ENCODE data around the gene FRMD8. TPM values are rescaled to one million over a fixed set of nuclear protein-coding genes. Genes with fewer than 3 reads are reported as not detected.

Gene FRMD8
- total RNA-seq, 1 donor from 2014 or later, result 40.5 TPM

GRCh38 chr11:65378208-65378927, 8.1 kb upstream of the FRMD8 start:
- intact Hi-C loops (cut with micrococcal nuclease), result no loop called here
- Mint-ChIP-seq H3K27me3 (ENCODE audit: insufficient read depth) (no peaks in the 10 kb centered on the region), H3K4me1 (ENCODE audit: low read depth) (peaks cover 11% of the 10 kb centered on the region), H3K9me3 (no peaks in the 10 kb centered on the region), H3K27ac (no peak overlapping the region), H3K4me3 (no peak overlapping the region), H3K36me3 (ENCODE audit: low read depth) (peaks cover 1% of the 10 kb centered on the region)
- no peak for DNase-seq (ENCODE audit: low spot score)

DNA sequence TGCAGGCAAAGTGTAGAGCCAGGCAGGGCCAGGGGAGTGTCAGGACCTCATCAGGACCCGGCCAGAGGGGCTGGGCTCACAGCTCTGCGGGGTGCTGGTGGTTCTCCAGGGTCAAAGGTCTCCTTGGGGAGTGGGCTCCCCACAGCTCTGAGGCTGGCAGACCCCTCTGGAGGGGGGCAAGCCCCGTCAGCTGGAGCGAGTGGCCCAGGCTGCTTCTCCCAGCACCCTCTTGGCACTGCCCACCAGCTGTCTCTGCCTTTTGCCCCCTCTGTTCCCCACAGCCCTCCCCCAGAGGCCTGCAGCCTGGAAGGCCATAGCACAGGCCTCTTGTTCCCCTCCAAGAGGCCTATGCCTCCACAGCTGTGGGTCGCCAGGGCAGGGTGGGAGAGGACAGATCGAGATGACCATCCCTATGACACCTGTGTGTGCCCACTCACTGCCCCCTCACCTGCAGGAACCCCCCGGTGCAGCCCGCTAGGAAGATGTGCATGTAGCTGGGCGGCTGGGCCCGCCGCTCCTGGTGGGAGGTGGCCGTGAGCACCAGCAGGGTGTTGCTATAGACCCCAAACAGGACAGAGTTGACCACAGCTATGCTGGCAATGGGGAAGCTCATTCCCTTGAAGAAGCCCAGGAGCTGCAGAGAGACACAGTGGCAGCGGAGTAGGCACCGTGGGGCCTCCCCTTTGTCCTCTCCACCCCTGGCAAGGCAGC, 7.4 kb upstream of the FRMD8 start:
- H3K4me1 Mint-ChIP-seq (ENCODE audit: low read depth), result peaks cover 18% of the 10 kb centered on the region

DNA sequence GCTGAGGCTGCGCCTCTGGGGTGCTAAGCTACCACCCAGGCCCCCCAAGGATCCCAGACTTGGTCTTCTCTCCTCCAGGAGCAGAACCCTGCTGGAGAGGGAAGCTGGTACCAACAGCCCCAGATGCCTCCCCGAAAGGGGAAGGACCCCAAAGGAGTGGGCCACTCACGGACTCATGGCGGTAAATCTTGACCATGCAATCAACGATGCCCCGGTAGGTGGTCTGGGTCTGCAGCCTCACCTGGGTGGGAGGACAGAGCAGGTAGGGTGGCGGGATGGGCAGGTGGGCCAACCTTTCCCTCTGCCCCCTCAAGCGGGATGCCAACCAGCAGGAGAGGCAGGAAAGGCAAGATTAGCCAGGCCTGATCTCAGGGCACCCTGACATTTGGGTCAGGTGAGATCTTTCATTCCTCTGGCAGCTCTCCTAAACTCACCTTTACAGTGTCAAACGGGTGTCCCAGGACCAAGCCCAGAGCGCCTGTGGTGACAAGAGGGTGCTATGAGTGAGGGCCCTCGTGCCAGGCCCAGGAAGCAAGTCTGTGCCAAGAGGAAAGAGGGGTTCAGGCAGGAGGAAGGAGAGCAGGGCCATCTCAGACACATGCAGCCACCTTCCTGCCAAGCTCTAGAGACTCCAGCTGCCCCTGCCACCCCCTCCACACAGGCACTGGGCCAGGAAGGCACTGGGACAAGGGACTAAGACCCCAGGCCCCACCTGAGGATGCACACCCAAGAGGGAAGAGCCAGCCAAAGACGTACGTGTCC, 6.6 kb upstream of the FRMD8 start:
- H3K4me1 Mint-ChIP-seq (ENCODE audit: low read depth), result peaks cover 26% of the 10 kb centered on the region
- intact Hi-C loops (cut with micrococcal nuclease), result no loop called here
- H3K27ac Mint-ChIP-seq, result no peak overlapping the region
- peak overlapping the region; percentile 19 for H3K4me3 Mint-ChIP-seq
- H3K9me3 Mint-ChIP-seq, result no peaks in the 10 kb centered on the region
- peaks cover 5% of the 10 kb centered on the region for H3K36me3 Mint-ChIP-seq (ENCODE audit: low read depth)
- DNase-seq (ENCODE audit: low spot score), result no peak
- H3K27me3 Mint-ChIP-seq (ENCODE audit: insufficient read depth), result no peaks in the 10 kb centered on the region

More for the DNA sequence above, 7.4 kb upstream of the FRMD8 start:
- DNase-seq (ENCODE audit: low spot score), result no peak
- H3K27ac Mint-ChIP-seq, result no peak overlapping the region
- H3K27me3 Mint-ChIP-seq (ENCODE audit: insufficient read depth), result no peaks in the 10 kb centered on the region
- no peak overlapping the region for H3K4me3 Mint-ChIP-seq
- H3K9me3 Mint-ChIP-seq, result no peaks in the 10 kb centered on the region
- H3K36me3 Mint-ChIP-seq (ENCODE audit: low read depth), result peaks cover 5% of the 10 kb centered on the region
- intact Hi-C loops (cut with micrococcal nuclease), result no loop called here

GRCh38 chr11:65380460-65381119, 5.8 kb upstream of the FRMD8 start:
- Mint-ChIP-seq H3K4me3 (peak overlapping the region; percentile 92), H3K36me3 (ENCODE audit: low read depth) (peaks cover 5% of the 10 kb centered on the region), H3K4me1 (ENCODE audit: low read depth) (peaks cover 33% of the 10 kb centered on the region), H3K9me3 (no peaks in the 10 kb centered on the region), H3K27ac (peak overlapping the region; percentile 99), H3K27me3 (ENCODE audit: insufficient read depth) (no peaks in the 10 kb centered on the region)
- intact Hi-C loops (cut with micrococcal nuclease), result no loop called here
- DNase-seq (ENCODE audit: low spot score), result no peak

GRCh38 chr11:65381716-65382032, 4.8 kb upstream of the FRMD8 start:
- Mint-ChIP-seq H3K4me1 (ENCODE audit: low read depth) (peaks cover 34% of the 10 kb centered on the region), H3K4me3 (peak overlapping the region; percentile 92), H3K27ac (peak overlapping the region; percentile 99), H3K36me3 (ENCODE audit: low read depth) (peaks cover 5% of the 10 kb centered on the region), H3K27me3 (ENCODE audit: insufficient read depth) (no peaks in the 10 kb centered on the region), H3K9me3 (no peaks in the 10 kb centered on the region)
- peak; percentile 29 for DNase-seq (ENCODE audit: low spot score)
- intact Hi-C loops (cut with micrococcal nuclease), result loop anchor here (1.0 to 2.0 kb wide), 11 partner anchors 27 to 246 kb away; partner anchors contain the start of genes DPF2, TIGD3 and ZNRD2

GRCh38 chr11:65382033-65382803, 4.2 kb upstream of the FRMD8 start, which contains the start of gene SLC25A45:
Gene SLC25A45, minus strand, starts transcription at chr11:65382646. Its CDS starts 695 bp downstream, at chr11:65381951.
- peak within 1 kb of the TSS; percentile 99 for H3K27ac Mint-ChIP-seq
- DNase-seq (ENCODE audit: low spot score), result peak; percentile 87
- peaks cover 5% of the 10 kb centered on the region for H3K36me3 Mint-ChIP-seq (ENCODE audit: low read depth)
- H3K27me3 Mint-ChIP-seq (ENCODE audit: insufficient read depth), result no peaks in the 10 kb centered on the region
- no peaks in the 10 kb centered on the region for H3K9me3 Mint-ChIP-seq
- intact Hi-C loops (cut with micrococcal nuclease), result loop anchor here (1.0 to 2.0 kb wide), 11 partner anchors 27 to 247 kb away; partner anchors contain the start of genes DPF2, TIGD3 and ZNRD2
- peaks cover 34% of the 10 kb centered on the region for H3K4me1 Mint-ChIP-seq (ENCODE audit: low read depth)
- H3K4me3 Mint-ChIP-seq, result peak within 1 kb of the TSS; percentile 92

- Mint-ChIP-seq H3K4me1 (ENCODE audit: low read depth) (peaks cover 34% of the 10 kb centered on the region), H3K36me3 (ENCODE audit: low read depth) (peaks cover 4% of the 10 kb centered on the region), H3K9me3 (no peaks in the 10 kb centered on the region), H3K4me3 (peak overlapping the region; percentile 92), H3K27ac (peak overlapping the region; percentile 99), H3K27me3 (ENCODE audit: insufficient read depth) (no peaks in the 10 kb centered on the region)
- intact Hi-C loops (cut with micrococcal nuclease), result loop anchor here (1.0 to 2.0 kb wide), 11 partner anchors 28 to 248 kb away; partner anchors contain the start of genes DPF2, TIGD3 and ZNRD2
- no peak for DNase-seq (ENCODE audit: low spot score)
These were observed 3.6 kb upstream of the FRMD8 start for GRCh38 chr11:65382804-65383368.

DNA sequence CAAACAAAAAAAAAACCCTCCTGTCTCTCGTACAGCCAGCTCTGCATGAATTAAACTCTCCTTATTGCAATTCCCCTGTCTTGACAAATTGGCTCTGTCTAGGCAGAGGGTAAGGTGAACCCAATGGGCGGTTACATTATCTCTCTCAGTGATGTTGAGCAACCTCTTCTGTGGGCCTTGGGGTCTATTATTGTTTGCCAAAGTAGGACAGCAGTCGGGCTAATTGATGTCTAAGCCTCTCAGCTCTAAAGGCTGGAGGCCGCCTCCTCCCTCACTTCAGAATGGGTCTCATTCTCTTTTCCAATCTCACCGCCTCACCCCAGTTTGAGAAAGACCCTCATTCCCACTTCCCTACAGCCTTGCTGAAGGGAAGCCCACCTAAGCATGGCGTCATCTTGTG, 2.7 kb upstream of the FRMD8 start:
- no peak for DNase-seq (ENCODE audit: low spot score)
- intact Hi-C loops (cut with micrococcal nuclease), result loop anchor here (2.0 kb wide), 1 partner anchor 29 kb away; the partner anchor contains the start of gene TIGD3
- H3K4me3 Mint-ChIP-seq, result peak overlapping the region; percentile 95
- H3K4me1 Mint-ChIP-seq (ENCODE audit: low read depth), result peaks cover 43% of the 10 kb centered on the region
- H3K27me3 Mint-ChIP-seq (ENCODE audit: insufficient read depth), result no peaks in the 10 kb centered on the region
- peaks cover 11% of the 10 kb centered on the region for H3K36me3 Mint-ChIP-seq (ENCODE audit: low read depth)
- H3K27ac Mint-ChIP-seq, result peak overlapping the region; percentile 99
- no peaks in the 10 kb centered on the region for H3K9me3 Mint-ChIP-seq

GRCh38 chr11:65384301-65384889, 2.0 kb upstream of the FRMD8 start:
- peak overlapping the region; percentile 95 for H3K4me3 Mint-ChIP-seq
- intact Hi-C loops (cut with micrococcal nuclease), result no loop called here

DNA sequence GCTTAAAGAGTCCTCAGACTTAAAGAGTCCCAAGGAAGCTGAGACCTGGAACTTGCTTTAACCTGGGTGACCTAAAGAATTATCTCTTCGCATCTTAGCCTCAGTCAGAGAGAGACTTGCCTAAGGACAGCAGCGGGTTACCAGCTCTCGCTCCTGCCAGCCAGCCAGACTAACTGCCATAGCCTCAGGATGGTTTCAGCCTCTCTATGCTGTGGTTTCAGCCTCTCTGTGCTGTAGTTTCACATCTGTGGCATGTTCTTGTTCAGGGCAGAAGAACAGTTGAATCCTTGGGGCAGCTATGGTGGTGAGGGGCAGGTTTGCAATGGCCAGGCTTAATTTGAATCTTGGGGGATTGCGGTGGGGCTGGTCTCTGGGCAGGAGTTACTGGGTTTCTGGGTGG, 2.3 kb downstream of the FRMD8 start:
- Mint-ChIP-seq H3K27ac (peak overlapping the region; percentile 67), H3K4me1 (ENCODE audit: low read depth) (peaks cover 46% of the 10 kb centered on the region), H3K27me3 (ENCODE audit: insufficient read depth) (no peaks in the 10 kb centered on the region), H3K9me3 (no peaks in the 10 kb centered on the region), H3K36me3 (ENCODE audit: low read depth) (peaks cover 21% of the 10 kb centered on the region), H3K4me3 (peak overlapping the region; percentile 95)
- no peak for DNase-seq (ENCODE audit: low spot score)
- intact Hi-C loops (cut with micrococcal nuclease), result loop anchor here (5.0 kb wide), 1 partner anchor 324 kb away; the partner anchor contains the start of gene KAT5

More at GRCh38 chr11:65384301-65384889, 2.0 kb upstream of the FRMD8 start:
- H3K4me1 Mint-ChIP-seq (ENCODE audit: low read depth), result peaks cover 47% of the 10 kb centered on the region
- no peaks in the 10 kb centered on the region for H3K27me3 Mint-ChIP-seq (ENCODE audit: insufficient read depth)
- H3K9me3 Mint-ChIP-seq, result no peaks in the 10 kb centered on the region
- no peak for DNase-seq (ENCODE audit: low spot score)
- peak overlapping the region; percentile 99 for H3K27ac Mint-ChIP-seq
- peaks cover 12% of the 10 kb centered on the region for H3K36me3 Mint-ChIP-seq (ENCODE audit: low read depth)

DNA sequence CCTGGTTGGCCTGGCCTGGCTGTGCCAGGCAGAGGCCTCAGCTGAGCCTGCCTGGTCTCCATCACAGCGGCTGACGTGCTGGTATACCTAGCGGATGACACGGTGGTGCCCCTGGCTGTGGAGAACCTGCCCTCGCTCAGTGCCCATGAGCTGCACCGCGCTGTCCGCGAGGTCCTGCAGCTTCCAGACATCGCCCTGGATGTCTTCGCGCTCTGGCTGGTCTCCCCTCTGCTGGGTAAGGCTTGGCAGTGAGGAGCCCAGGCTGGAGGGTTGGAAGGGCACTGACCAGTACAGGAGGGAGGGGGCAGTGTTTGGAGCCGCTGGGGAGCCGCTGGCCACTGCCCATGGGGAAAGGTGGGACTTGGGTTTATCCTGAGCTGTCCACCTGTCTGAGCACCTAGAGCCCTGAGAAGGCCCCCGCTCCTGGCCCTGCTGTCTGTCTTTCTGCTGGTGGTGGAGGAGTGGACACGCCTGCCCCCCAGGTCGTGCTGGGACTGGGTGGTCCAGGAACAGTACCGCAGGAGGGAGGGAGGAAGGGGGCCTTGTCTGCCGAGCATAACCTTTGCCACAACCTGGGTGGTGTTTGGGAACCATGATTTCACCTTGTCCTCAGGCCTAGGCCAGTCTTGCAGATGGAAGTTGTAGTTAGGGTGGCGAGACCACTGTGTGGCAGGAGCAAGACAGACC, 3.0 kb downstream of the FRMD8 start:
- Mint-ChIP-seq H3K27me3 (ENCODE audit: insufficient read depth) (no peaks in the 10 kb centered on the region), H3K27ac (peak overlapping the region; percentile 67), H3K36me3 (ENCODE audit: low read depth) (peaks cover 18% of the 10 kb centered on the region), H3K4me3 (peak overlapping the region; percentile 95), H3K9me3 (no peaks in the 10 kb centered on the region), H3K4me1 (ENCODE audit: low read depth) (peaks cover 39% of the 10 kb centered on the region)
- intact Hi-C loops (cut with micrococcal nuclease), result loop anchor here (5.0 kb wide), 1 partner anchor 323 kb away; the partner anchor contains the start of gene KAT5
- DNase-seq (ENCODE audit: low spot score), result no peak
